ENCODE data around the gene BTK.
A peak's percentile ranks its signal among the peaks of the same experiment; 100 is the strongest.

Gene BTK

DNA sequence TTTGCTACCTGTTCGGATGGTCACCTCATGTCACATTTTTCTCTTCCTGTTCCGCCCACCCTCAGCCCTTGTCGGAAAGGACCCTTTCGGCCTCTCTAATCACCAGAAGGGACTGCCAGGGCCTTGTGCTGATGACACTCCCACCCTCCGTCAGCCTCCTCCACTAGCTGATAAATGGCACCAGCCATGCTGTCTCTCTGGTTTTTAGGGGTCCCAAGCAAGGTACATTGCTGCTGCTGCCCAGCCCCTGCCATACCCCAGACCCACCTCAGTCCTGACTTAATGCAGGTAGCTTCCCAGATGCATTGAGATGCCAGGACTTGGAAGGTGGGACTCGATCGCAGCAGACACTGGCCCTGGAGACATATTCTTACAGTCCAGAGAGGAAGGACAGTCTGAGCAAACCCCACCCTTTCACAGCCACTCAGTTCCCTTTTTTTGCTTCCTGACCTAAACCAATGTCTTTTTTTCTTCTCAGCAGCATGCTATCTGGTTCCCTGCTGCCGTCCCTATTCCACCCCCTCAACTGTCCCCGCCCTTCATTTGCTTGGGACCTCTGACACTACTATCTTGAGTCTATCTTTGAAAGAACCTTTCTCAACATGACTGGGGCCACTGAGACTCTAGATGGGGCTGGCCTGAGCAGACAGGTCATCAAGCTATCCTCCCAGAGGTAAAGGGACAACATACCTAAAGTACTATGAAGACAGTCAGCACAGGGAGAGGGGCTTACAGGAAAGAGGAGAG lies at the start of gene BTK:
BTK (minus strand) TSS at position 397 of the 747 bp plus-strand sequence. CDS start 10,907 bp downstream, outside the sequence.
- DNase-seq (ENCODE audit: low read depth): no peak

DNA sequence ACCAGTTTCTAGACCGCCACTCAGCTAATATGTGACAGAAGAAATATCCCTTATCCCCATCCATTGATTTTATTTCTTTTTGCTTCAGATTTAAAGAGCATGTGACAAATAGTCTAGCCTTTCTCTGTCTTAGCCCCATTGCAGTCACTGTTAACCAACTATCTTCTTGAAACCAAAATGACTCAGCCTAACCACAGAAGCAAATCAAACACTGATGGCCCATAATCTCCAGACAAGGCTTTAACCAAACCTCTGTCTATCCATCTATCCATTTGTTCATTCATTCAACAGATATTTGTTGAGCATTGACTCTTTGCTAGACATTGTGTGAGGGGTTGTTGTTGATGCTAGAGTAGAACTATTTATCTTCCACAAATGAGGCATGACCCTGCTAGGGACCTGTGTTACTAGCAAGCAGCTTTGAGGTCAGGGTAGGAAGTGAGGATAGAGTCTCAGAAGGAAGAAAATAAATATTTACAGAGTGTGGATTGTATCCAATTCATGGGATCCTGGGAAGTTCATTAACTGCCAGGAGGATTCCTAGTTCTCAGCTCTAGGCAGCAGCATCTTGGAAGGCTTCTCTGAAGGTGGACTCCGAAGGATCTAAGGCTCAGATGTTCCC lies 44.6 kb upstream of the BTK start:
- peak; percentile 68 for DNase-seq (ENCODE audit: low read depth)

DNA sequence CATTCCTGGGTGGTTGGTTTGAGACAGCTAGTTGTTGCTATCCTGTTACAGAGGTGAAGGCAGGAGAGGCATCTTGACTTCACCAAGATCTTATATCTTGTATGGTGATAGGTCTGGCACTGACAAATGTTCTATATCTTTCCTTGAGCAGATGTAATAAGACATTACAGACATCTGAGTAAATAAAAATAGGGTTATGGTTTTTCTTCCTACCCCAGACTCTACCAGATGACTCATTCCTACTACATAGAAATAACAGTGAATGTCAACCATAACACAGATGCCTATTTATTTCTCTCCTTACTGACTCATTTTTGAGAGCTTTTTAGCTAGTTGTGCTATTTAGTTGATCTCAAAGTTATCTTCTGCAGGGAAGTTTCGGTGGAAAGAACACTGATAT lies 43.9 kb upstream of the BTK start:
- peak; percentile 70 for DNase-seq (ENCODE audit: low read depth)

DNA sequence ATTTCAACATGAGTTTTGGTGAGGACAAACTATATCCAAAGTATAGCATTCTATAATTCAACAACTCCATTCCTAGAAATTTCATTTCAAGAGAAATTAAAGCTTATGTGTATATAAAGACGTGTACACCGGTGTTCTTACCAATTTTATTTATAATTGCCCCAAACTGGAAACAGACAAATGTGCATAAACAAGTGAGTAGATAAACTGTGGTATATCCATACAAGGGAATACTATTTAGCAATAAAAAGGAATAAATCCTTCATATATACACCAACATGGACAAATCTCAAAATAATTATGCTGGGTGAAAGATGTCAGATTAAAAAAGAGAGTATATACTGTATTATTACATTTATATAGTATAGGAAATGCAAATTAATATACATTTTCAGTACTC lies 42.0 kb upstream of the BTK start:
- no peak for DNase-seq (ENCODE audit: low read depth)

DNA sequence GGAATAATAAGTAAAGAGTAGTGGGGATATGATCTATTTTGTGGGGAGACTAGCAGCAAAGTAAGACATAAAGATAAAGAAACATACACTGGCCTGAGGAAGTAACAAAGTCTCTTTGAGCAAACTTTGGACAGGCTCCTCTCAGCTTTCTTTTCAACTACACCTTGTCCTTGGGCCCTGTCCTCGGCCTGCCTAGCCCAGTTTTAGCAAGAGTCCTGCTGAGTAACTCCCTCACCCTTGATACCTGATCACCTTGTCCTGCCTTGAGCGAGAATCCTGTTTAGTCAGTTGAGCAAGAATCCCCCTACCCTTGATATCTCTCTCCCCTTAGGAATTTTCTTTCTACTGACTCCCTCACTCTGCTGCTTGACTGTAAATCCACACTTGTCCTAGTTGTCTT lies 33.5 kb upstream of the BTK start:
- DNase-seq (ENCODE audit: low read depth): no peak

DNA sequence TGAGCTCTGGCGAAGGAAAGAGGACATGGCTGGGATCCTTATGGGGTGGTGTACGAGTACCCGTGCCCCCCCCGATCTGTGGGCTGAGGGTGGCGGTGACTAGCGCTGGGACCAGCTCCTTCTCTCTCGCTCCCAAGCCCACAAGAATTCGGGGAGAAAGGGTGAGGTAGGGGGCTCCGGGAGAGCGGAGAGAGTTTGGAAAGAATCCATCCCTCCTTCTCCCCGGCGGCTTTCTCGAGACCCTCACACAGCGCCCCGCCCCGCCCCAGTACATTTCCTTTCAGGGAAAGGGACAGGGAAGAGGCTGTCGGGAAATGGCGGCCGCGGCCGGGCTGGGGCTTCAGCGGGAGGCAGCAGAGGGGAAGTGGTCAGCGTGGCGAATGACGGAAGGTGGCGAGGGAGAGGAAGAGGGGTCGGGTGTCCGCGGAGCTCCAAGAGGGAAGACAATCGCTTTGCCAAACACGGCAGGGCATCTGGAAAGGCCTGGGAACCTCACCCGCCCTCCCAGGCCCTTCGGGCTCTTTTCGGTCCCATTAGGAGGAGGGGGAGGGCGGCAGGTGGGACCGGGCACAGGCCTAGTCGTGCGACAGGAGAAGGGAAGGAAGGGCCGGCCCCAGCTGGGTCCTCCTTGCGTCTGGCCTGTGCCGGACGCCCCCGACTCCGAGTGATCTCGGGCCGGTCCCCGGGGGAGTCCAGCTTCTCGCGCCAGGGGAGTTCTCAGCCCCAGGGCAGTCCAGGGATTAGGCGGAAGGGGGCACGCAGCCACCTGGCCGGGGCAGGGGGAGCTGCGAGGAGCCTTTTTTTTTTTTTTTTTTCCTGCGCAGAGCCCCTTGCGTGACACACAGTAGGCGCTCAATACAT lies 32.2 kb upstream of the BTK start:
- peak; percentile 45 for DNase-seq (ENCODE audit: low read depth)

DNA sequence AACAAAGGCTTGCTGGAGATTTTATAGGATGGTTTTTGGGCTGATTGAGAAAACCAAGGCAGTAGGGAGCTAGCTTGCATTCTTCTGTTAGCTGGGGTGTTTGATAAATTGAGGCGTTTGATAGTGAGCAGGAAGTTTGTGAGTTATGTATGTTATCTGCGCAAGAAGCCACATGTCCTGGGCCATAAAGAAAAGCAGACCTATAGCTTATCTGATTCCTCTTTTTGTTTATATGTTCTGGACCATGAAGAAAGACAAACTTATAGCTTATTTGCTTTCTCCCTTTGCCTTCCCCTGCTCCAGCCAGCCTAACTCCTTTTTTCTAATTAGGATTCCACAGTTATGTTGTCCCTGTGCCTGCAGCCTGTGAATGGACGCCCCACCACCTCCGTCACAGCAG lies 31.2 kb upstream of the BTK start:
- DNase-seq (ENCODE audit: low read depth): no peak

DNA sequence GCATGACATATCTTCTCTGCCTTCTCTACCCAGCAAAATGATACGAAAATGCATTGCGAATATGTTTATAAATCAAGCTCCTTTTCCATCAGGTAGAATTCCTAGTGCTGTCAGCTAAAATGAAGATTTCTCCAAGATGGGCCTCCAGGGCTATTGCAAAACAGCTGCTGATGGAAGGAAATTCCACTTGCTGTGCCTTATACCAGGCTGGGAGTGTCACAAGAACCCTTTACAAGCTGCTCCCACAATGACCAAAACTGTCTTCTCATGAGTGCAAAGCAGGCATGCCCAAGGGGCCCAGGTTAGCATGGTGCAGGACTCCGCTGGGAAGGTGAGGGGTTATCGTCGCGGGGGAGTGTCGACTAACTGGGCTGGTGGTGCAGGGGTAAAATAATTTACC lies 30.7 kb upstream of the BTK start:
- DNase-seq (ENCODE audit: low read depth): no peak

DNA sequence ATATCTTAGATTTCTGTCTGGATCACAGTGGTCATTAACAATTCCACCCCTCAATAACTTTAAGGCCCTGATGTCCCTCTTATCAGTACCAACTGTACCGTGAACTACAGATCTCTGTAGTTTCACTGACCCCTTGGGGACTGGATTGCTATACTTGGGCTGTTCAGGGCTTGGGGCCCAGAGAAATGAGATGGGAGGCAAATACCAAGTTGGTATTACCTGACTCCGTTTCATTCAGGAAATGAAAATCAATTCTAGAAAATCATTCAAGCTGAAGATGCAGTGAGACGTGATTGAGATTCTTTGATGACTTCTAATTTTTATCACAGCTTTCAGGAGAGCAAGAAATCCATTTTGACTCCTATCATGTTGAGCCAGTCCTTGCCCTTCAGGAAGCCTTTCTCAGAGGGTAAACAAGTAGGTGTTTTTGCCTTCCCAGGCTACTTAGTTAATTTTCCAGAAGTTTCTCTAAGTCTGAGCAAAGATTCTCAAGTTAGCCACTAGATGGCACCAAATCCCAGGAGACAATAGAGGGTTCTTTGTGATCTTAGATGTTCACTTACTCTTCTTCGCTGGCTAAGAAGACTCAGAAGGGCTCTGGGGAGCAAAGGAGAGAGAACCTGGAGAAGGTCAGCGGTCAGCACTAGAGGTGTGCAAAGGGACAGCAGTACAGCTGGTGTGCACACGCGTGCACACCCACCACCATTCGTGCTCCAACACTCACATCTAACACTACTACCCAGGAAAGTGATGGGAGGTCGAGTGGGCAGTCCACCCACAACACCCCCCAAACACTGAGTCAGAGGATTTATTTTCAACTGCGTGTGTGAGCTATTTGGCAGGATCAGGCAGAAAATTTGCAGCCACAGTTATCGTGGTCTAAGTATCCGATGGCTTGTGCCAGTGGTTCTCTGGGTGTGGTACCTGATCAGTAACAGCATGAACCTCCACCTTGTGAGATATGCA lies 29.5 kb upstream of the BTK start:
- DNase-seq (ENCODE audit: low read depth): peak; percentile 73

DNA sequence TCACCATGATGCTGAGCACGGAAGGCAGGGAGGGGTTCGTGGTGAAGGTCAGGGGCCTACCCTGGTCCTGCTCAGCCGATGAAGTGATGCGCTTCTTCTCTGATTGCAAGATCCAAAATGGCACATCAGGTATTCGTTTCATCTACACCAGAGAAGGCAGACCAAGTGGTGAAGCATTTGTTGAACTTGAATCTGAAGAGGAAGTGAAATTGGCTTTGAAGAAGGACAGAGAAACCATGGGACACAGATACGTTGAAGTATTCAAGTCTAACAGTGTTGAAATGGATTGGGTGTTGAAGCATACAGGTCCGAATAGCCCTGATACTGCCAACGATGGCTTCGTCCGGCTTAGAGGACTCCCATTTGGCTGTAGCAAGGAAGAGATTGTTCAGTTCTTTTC lies 26.0 kb upstream of the BTK start:
- no peak for DNase-seq (ENCODE audit: low read depth)

DNA sequence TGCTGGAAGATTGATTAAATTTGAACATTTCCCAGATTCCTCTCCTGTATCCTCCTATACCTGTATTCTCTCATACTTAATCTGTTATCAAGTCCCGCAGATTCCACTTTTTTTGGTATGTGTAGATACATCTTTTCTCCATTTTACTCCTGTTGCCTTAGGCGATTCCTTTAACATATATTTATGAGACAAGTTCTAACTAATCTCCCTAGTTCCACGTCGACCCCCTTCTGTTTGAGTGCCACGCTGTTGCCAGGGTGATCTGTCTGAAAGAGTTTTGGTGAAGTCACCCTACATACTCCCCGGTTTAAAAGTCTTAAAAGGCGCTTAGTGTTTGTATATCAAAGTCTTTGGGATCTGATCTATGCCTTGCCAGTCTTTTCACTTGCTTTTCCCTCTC lies 24.5 kb upstream of the BTK start:
- no peak for DNase-seq (ENCODE audit: low read depth)

DNA sequence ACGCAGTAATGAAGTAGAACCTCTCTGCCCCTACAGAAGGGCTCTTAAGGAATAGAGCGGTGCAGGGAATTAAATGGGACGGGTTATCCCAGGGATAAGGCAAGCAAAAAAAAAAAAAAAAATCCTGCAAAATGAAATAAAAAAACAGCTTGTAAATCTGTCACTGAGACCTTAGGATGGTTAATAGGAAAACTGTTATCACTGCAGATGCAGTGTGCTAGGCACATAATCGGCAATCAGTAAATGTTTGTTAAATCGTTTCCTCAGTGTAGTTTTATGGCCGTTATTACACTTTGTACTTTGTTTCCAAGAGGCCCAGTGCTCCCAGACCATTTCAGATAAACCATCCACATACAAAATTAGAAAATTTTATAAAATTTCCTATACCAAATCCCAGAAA lies 23.1 kb upstream of the BTK start:
- DNase-seq (ENCODE audit: low read depth): no peak

DNA sequence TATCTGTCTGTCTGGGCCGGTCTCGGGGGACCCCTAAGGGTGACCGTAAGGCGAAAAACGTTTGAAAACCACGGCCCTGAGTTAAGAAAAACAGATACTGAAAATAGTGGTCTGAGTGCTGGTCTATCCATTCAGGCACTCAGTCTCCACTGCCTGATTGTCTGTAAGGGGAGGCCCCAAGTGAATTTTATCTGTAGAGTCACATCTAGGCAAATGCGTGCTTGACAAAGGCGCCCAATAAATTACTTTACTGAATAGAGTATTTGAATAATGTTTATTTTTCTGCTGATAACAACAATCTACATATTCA lies 22.5 kb upstream of the BTK start:
- DNase-seq (ENCODE audit: low read depth): no peak

DNA sequence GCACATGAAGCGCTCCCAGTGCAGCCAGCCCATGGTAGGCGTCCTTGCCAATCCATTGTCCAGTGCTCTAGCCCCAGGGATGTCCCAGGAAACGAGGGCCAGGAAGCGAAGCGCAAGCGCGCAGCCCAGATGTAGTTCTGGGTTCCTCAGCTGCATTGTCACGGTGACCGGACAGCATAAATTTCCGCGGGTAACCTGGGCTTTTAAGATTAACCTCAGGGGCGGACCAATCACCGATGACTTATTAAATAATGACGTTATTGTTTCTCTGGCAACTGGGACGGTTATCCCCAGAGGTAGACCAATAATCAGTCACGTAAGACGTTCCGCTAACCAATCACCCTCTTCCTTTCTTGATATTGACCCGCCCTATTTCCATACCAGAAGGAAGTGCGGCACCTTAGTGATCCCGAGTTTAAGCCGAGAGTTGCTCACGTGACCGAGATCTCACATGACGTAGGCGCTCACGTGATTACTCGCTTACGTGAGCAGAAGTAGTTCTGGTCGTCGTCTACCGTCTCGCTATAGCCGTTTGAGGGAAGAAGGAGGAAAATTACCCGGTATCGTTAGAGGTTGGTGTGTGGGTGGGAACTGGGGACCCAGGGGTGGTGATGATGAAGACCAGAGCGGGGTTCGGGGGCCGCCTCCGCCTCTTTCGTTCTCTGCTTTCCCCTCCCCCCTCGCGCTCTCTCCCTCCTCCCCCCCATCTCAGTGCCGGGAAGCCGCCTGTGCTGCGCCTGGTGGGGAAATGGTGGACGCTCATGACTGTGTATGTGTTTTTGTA lies 21.9 kb upstream of the BTK start, which contains the start of the genes GLA and HNRNPH2:
GLA (minus strand) TSS at position 178 of the 784 bp plus-strand sequence; CDS start at position 156, 22 bp downstream.
HNRNPH2 (plus strand) TSS at position 475 of the 784 bp plus-strand sequence. CDS start 3,767 bp downstream, outside the sequence.
- DNase-seq (ENCODE audit: low read depth): peak; percentile 97

DNA sequence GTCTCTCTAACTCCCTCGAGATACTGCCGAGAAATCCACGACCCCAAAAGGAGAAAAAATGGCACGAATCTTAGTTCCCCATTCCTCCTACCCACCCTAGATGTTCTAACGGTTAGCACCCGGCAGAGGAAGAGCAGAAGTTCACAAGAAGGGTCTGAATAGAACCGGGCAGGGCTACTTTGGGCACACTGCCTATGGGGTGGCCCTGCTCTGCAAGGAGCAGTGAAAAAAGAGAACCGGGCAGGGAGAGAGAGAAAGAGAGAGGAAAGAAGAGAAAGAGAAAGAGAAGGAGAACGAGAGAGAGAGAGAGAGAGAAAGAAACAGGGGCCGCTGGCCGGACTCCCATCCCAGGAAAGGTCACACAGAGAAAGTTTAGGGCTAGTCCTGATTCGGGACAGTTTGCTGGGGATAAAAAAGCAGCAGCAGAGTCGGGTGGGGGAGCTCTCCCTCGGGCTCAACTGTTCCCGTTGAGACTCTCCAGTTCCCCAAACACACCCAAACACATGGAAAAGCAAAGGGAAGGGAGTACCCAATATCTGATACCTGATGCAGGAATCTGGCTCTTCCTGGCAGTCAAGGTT lies 21.3 kb upstream of the BTK start:
- DNase-seq (ENCODE audit: low read depth): no peak

DNA sequence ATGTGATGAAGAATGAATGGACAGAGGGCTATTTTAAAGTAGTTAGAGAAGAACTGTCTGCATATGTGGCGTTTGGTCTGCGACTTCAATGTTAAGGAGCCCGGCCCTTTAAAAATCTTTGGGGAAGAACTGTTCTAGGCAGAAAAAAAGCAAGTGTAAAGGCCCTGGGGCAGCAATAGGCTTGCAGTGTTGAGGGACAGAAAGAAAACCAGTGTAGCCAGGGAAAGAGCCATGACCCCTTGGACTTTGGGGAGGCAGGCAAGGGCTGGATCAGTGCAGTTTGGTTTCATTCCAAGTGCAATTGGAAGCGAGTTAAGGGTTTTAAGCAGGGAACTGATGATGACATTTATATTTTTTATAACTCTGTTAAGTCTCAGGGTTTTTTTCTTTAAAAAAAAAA lies 13.8 kb upstream of the BTK start:
- DNase-seq (ENCODE audit: low read depth): no peak

DNA sequence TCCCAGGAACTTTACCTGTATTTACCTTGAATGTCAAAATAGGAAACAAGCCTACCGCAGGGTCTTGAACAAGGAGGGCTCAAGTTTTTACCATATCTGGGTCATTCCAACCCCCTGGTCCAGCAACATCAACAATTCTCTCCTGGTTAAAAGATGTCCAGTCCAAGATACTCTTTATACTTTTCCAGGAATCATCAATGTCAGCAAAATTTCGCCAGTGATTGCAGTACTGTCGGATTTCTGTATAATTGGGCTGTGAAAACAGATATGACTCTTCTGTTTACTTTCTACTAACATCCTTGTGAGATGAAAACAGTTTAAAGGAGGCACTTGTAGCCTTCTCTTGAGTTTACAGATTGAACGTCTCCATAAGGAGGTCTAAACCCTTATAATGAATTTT lies 12.7 kb upstream of the BTK start:
- DNase-seq (ENCODE audit: low read depth): no peak

DNA sequence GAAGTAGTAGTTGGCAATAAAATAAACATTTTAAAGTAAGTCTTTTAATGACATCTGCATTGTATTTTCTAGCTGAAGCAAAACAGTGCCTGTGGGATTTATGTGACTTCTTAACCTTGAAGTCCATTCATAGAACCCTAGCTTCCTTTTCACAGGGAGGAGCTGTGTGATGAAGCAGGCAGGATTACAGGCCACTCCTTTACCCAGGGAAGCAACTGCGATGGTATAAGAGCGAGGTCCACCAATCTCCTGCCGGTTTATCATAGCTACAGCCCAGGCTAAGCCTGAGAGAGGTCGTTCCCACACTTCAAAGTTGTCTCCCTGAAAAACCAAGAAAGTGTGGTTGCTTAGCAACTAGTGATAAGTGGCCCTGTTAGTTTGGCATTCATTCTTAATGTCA lies 11.8 kb upstream of the BTK start:
- DNase-seq (ENCODE audit: low read depth): peak; percentile 40

DNA sequence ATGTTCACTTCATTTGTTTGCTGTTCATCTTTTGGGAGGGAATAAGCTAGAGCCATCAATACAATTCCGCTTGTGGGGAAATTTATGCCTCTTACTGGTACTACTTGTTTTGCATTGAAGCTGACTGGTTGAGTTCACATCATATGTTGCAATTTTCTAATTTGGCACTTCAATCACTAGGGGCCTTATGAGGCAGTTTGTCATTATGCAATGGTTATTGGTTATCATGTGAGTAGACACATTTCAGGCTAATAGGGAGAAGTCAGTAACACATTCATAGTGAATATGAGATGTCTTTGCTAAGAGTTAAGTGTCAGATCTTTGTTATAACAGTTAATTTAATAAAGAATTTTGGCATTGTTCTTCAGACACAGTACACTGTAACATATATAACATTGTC lies 9.8 kb upstream of the BTK start:
- no peak for DNase-seq (ENCODE audit: low read depth)

DNA sequence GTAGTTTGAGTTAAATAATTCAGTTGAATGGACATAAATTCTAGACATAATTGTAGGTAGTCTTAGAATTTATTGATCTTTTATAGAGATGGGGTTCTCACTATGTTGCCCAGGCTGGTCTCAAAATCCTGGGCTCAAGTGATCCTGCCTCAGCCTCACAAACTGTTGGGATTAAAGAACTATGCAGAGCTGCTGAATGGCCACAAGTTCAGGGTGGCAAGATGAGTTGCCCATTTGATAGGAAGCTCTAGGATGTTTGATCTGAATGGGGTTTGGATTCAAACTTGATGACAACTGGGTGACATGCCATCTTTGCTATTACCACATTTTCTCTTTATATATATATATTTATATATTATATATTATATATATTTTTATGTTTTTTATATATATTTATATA lies 8.4 kb upstream of the BTK start:
- no peak for DNase-seq (ENCODE audit: low read depth)
